SK-N-SH (cell line): Measurements from ENCODE around the gene GALNT18. TPM values are rescaled to one million over a fixed set of nuclear protein-coding genes. Genes with fewer than 3 reads are reported as not detected.

Experiments
- CTCF ChIA-PET: fragments of 300-600, 350-600 bp; formaldehyde crosslinking; extraction: SDS; loops from one replicate; lab custom pipeline; 2021; lab: Yijun Ruan, JAX
- POLR2A ChIA-PET: fragments of 350-600 bp; sonication (Branson Sonifier 250); formaldehyde crosslinking; extraction: SDS; loops from one replicate; lab custom pipeline; 2020; ENCODE audit warnings: antibody characterized with exemption, inconsistent platforms; lab: Yijun Ruan, JAX
- DNase-seq: peaks from one replicate; pipeline ENCODE4 v3.0.0; 2012
- H2AFZ ChIP-seq: fragments of 200-600 bp; sonication (generic); 2 replicates; pipeline ENCODE4 v1.8.1; 2016; ENCODE audit warnings: antibody characterized with exemption, mild to moderate bottlenecking, low read depth
- H3F3A ChIP-seq: fragments of 200-600 bp; sonication (generic); replicated peaks from 2 replicates; pipeline ENCODE3; 2016; ENCODE audit warnings: antibody characterized with exemption, mild to moderate bottlenecking; ENCODE audit not compliant: insufficient read depth
- H3K27ac ChIP-seq, 2 experiments: fragments of 200-500 bp in 1 of 2; fragments of 200-600 bp in 1 of 2; sonication (Bioruptor generic) in 1 of 2; sonication (generic), shearing (Covaris generic) in 1 of 2; 2 replicates each; pipeline versions ENCODE4 v1.5.1 to v1.6.1; 2014 to 2016; ENCODE audit warnings: low read depth in 2 of 2, inconsistent platforms in 1 of 2, low read length in 1 of 2, mild to moderate bottlenecking in 1 of 2, mixed read lengths in 1 of 2
- H3K27me3 ChIP-seq: fragments of 200-600 bp; sonication (generic), shearing (Covaris generic); 2 replicates; pipeline ENCODE4 v1.6.1; 2016; ENCODE audit warnings: mixed run types; ENCODE audit not compliant: insufficient read depth
- H3K36me3 ChIP-seq, 2 experiments: fragments of 200-500 bp in 1 of 2; fragments of 200-600 bp in 1 of 2; sonication (Bioruptor generic) in 1 of 2; sonication (generic) in 1 of 2; replicated peaks in 1 of 2; 2 replicates each; pipeline versions ENCODE3 to v1.5.1; 2014 to 2016; ENCODE audit warnings: low read length in 1 of 2, mild to moderate bottlenecking in 1 of 2; ENCODE audit not compliant: insufficient read depth in 2 of 2, control insufficient read depth in 1 of 2
- H3K4me1 ChIP-seq, 2 experiments: fragments of 200-500 bp in 1 of 2; fragments of 200-600 bp in 1 of 2; sonication (Bioruptor generic) in 1 of 2; sonication (generic), shearing (Covaris generic) in 1 of 2; 2 replicates each; pipeline versions ENCODE4 v1.5.1 to v1.6.1; 2014 to 2016; ENCODE audit warnings: low read depth in 1 of 2, low read length in 1 of 2, mixed run types in 1 of 2; ENCODE audit not compliant: insufficient read depth in 2 of 2, control insufficient read depth in 1 of 2
- H3K4me2 ChIP-seq: fragments of 200-600 bp; sonication (generic), shearing (Covaris generic); 2 replicates; pipeline ENCODE4 v1.6.1; 2017; ENCODE audit warnings: mixed run types
- H3K4me3 ChIP-seq, 2 experiments: fragments of 200-500 bp in 1 of 2; fragments of 200-600 bp in 1 of 2; sonication (Bioruptor generic) in 1 of 2; sonication (generic), shearing (Covaris generic) in 1 of 2; 2 replicates each; pipeline versions ENCODE4 v1.5.1 to v1.8.1; 2014 to 2016; ENCODE audit warnings: low read depth in 2 of 2, inconsistent platforms in 1 of 2, low read length in 1 of 2, mild to moderate bottlenecking in 1 of 2, mixed read lengths in 1 of 2, moderate library complexity in 1 of 2
- H3K79me2 ChIP-seq: fragments of 200-600 bp; sonication (generic); 2 replicates; pipeline ENCODE4 v1.8.1; 2017; ENCODE audit warnings: mild to moderate bottlenecking; ENCODE audit not compliant: insufficient read depth
- H3K9ac ChIP-seq: fragments of 200-600 bp; sonication (generic); 2 replicates; pipeline ENCODE4 v1.6.1; 2017; ENCODE audit warnings: mixed run types
- H3K9me2 ChIP-seq: fragments of 200-600 bp; sonication (generic); 2 replicates; pipeline ENCODE4 v1.6.1; 2017; ENCODE audit warnings: mixed run types
- H3K9me3 ChIP-seq: fragments of 200-600 bp; sonication (generic); 2 replicates; pipeline ENCODE4 v1.6.1; 2017; ENCODE audit warnings: mixed run types, mild to moderate bottlenecking, moderate library complexity
- H4K20me1 ChIP-seq: fragments of 200-600 bp; sonication (generic); 2 replicates; pipeline ENCODE4 v1.6.1; 2017; ENCODE audit warnings: mild to moderate bottlenecking, mixed run types; ENCODE audit not compliant: insufficient read depth
- ELF1 ChIP-seq: IDR thresholded peaks from 2 replicates; pipeline ENCODE4 v1.4.0; 2012
- FOXJ3 ChIP-seq: sonication (generic); formaldehyde crosslinking; IDR thresholded peaks from 2 replicates; pipeline ENCODE4 v1.5.1; 2020; ENCODE audit warnings: mild to moderate bottlenecking, missing genetic modification reagents
- FOXM1 ChIP-seq: IDR thresholded peaks from 2 replicates; pipeline ENCODE4 v1.4.0; 2012; ENCODE audit warnings: low read depth, mild to moderate bottlenecking
- GABPA ChIP-seq: IDR thresholded peaks from 2 replicates; pipeline ENCODE4 v1.4.0; 2012; ENCODE audit warnings: low read depth, mild to moderate bottlenecking
- JUND ChIP-seq: IDR thresholded peaks from 2 replicates; pipeline ENCODE4 v1.4.0; 2012
- MEF2A ChIP-seq: IDR thresholded peaks from 2 replicates; pipeline ENCODE4 v1.4.0; 2012; ENCODE audit warnings: low read depth, borderline replicate concordance
- MXI1 ChIP-seq: IDR thresholded peaks from 2 replicates; pipeline ENCODE4 v1.6.1; 2012; ENCODE audit warnings: mild to moderate bottlenecking, low read depth, low read length, improper control_type of control experiment
- NFIC ChIP-seq: IDR thresholded peaks from 2 replicates; pipeline ENCODE4 v1.4.0; 2012; ENCODE audit warnings: borderline replicate concordance
- RXRA ChIP-seq: IDR thresholded peaks from 2 replicates; pipeline ENCODE4 v1.4.0; 2012; ENCODE audit warnings: low read depth, mild to moderate bottlenecking, borderline replicate concordance
- SIN3A ChIP-seq: IDR thresholded peaks from 2 replicates; pipeline ENCODE4 v1.6.1; 2012; ENCODE audit warnings: low read depth, mild to moderate bottlenecking, low read length, moderate library complexity, borderline replicate concordance
- SMC3 ChIP-seq: IDR thresholded peaks from 2 replicates; pipeline ENCODE4 v1.6.1; 2012; ENCODE audit warnings: low read depth, low read length, improper control_type of control experiment
- TEAD4 ChIP-seq: IDR thresholded peaks from 2 replicates; pipeline ENCODE4 v1.4.0; 2012; ENCODE audit warnings: mild to moderate bottlenecking, borderline replicate concordance; ENCODE audit not compliant: insufficient read depth
- WGBS: methylation state at CpG from one replicate; pipeline ENCODE4 v1.1.6; 2017; ENCODE audit warnings: low lambda C conversion rate; 5-methylcytosine and 5-hydroxymethylcytosine counted together
- polyA plus RNA-seq, 3 experiments: library from polyadenylated mRNA; depleted of rRNA; stranded (reverse); fragments of >200 nt; gene quantifications; 2 replicates each; pipeline ENCODE4 v1.2.3, GENCODE V29; 2012
- TF ChIP-seq, protein P1 (sequence below): IDR thresholded peaks from 2 replicates; pipeline ENCODE4; 2012
- TF ChIP-seq, protein P2 (sequence below): IDR thresholded peaks from 2 replicates; pipeline ENCODE4 v1.6.1; 2012; ENCODE audit warnings: mild to moderate bottlenecking, low read depth, low read length, moderate library complexity
- TF ChIP-seq, protein P3 (sequence below): fragments of 150-350 bp; IDR thresholded peaks from 2 replicates; pipeline ENCODE4 v1.6.1; 2017; ENCODE audit warnings: antibody characterized with exemption, low read length, low read depth, borderline replicate concordance

Gene GALNT18
- polyA plus RNA-seq, 1 of the 3 experiments (the other 2 are of a cell fraction) = 0.64 TPM

DNA sequence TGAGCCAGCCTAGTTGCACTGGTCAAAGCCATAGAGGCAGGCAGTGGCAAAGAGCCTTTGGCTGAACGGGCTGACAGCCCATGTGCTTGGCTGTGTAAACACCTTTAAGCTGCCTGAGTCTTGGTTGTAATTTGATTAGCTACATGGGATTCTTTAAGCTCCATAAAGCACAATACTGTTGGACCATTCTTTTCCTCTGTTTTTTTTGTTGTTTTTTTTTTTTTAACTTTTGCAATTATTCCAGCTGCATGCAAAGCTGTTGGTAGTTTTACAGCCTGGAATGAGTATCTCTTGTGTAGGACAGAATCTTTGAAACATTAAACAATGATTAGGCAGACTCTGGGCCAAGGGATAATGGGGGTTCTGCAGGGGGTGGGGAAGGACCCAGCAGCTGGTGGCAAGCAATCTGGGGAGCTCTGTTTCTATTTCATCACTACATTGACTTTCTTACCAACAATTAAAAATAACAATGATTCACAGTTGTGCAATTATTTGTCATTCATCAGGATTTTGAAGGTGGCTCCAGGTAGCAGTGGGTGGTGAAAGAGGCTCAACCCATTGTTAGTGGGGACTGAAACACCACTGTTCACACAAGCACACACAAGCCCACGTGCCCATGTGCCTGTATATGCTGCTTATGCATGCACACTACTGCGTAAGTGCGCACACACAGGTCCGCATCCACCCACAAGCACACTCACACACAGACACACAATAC lies 199.2 kb downstream of the GALNT18 start:
- CTCF ChIA-PET = no interaction called here
- H3K9me2 ChIP-seq = no peaks in the 10 kb centered on the region
- no peaks in the 10 kb centered on the region for H3F3A ChIP-seq
- no peak overlapping the region for H3K4me2 ChIP-seq
- peaks cover 0 to 21% of the 10 kb centered on the region in 2 experiments; a peak in 1 of 4 replicates for H3K4me1 ChIP-seq
- H3K9me3 ChIP-seq = no peaks in the 10 kb centered on the region
- 62% methylated on average over 5 of the region's 5 CpGs for WGBS
- POLR2A ChIA-PET = no interaction called here
- no peak overlapping the region for H2AFZ ChIP-seq
- no peak for DNase-seq
- no peak overlapping the region for H3K4me3 ChIP-seq
- TF ChIP-seq GABPA (no peak), SIN3A (no peak), MXI1 (no peak), ELF1 (no peak), RXRA (no peak), FOXJ3 (no peak), MEF2A (no peak), NFIC (no peak), FOXM1 (no peak), TEAD4 (no peak), JUND (no peak), SMC3 (no peak)
- TF ChIP-seq, protein P1, sequence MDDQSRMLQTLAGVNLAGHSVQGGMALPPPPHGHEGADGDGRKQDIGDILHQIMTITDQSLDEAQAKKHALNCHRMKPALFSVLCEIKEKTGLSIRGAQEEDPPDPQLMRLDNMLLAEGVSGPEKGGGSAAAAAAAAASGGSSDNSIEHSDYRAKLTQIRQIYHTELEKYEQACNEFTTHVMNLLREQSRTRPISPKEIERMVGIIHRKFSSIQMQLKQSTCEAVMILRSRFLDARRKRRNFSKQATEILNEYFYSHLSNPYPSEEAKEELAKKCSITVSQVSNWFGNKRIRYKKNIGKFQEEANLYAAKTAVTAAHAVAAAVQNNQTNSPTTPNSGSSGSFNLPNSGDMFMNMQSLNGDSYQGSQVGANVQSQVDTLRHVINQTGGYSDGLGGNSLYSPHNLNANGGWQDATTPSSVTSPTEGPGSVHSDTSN = no peak
- TF ChIP-seq, protein P2, sequence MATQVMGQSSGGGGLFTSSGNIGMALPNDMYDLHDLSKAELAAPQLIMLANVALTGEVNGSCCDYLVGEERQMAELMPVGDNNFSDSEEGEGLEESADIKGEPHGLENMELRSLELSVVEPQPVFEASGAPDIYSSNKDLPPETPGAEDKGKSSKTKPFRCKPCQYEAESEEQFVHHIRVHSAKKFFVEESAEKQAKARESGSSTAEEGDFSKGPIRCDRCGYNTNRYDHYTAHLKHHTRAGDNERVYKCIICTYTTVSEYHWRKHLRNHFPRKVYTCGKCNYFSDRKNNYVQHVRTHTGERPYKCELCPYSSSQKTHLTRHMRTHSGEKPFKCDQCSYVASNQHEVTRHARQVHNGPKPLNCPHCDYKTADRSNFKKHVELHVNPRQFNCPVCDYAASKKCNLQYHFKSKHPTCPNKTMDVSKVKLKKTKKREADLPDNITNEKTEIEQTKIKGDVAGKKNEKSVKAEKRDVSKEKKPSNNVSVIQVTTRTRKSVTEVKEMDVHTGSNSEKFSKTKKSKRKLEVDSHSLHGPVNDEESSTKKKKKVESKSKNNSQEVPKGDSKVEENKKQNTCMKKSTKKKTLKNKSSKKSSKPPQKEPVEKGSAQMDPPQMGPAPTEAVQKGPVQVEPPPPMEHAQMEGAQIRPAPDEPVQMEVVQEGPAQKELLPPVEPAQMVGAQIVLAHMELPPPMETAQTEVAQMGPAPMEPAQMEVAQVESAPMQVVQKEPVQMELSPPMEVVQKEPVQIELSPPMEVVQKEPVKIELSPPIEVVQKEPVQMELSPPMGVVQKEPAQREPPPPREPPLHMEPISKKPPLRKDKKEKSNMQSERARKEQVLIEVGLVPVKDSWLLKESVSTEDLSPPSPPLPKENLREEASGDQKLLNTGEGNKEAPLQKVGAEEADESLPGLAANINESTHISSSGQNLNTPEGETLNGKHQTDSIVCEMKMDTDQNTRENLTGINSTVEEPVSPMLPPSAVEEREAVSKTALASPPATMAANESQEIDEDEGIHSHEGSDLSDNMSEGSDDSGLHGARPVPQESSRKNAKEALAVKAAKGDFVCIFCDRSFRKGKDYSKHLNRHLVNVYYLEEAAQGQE = no peak
- TF ChIP-seq, protein P3, sequence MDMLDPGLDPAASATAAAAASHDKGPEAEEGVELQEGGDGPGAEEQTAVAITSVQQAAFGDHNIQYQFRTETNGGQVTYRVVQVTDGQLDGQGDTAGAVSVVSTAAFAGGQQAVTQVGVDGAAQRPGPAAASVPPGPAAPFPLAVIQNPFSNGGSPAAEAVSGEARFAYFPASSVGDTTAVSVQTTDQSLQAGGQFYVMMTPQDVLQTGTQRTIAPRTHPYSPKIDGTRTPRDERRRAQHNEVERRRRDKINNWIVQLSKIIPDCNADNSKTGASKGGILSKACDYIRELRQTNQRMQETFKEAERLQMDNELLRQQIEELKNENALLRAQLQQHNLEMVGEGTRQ = no peak
- no peaks in the 10 kb centered on the region for H3K27me3 ChIP-seq
- no peak overlapping the region for H3K27ac ChIP-seq
- no peaks in the 10 kb centered on the region for H3K79me2 ChIP-seq
- no peak overlapping the region for H3K9ac ChIP-seq
- no peaks in the 10 kb centered on the region for H3K36me3 ChIP-seq
- no peaks in the 10 kb centered on the region for H4K20me1 ChIP-seq
